ENCODE results near the gene PTCHD1.

PTCHD1 gene

DNA sequence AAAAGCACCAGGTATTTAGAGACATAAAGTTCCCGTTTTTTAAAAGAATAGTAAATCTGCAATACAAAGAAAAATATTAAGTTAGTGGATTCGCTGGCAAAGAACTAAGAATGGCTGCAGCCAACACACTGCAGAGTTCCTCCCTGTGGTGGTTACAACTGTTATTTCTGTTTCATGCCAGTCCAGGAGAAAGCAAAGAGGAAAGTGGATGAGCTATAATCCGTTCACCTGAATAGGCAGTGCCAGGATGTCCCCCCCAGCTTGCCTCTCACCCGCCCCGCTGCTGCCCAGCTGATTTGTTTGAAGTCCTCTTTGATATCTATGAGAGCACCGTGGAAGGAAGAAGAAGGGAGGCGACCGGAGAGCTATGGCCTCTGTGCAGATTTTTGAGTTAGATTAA lies 63.9 kb downstream of the PTCHD1 start:
- no peak for DNase-seq (ENCODE audit: low spot score)

DNA sequence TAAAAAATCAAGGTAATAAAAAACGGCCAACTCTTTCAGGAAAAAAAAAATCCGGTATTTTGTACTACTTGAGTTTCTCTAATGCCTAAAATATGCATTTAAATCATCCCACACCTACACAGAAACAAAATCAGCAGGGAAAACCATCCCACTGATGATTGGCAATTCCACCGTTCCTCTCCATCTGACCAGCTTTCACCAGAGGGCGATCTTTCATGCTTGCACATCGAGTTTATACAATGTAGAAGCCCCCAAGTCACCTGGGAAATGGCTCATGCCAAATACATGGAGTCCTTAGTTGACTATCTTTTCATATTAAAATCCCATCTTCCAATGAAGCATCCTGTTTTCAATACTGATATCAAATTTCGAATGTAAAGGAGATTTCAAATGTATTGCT lies 69.2 kb downstream of the PTCHD1 start:
- no peak for DNase-seq (ENCODE audit: low spot score)

DNA sequence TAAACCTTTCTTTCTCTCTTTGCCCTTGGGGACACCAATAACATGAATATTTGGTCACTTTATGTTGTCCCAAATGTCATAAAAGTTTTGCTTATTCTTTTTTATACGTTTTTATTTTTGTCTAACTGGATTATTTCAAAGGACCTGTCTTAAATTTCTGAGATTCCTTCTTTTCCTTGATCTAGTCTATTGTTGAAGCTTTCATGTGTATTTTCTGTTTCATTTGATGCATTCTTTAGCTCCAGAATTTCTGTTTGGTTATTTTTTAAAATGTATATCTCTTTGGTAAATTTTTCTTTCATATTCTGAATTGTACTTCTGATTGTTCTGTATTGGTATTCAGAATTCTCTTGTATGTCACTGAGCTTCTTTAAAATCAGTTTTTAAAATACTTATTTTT lies 88.3 kb downstream of the PTCHD1 start:
- DNase-seq (ENCODE audit: low spot score) = no peak

DNA sequence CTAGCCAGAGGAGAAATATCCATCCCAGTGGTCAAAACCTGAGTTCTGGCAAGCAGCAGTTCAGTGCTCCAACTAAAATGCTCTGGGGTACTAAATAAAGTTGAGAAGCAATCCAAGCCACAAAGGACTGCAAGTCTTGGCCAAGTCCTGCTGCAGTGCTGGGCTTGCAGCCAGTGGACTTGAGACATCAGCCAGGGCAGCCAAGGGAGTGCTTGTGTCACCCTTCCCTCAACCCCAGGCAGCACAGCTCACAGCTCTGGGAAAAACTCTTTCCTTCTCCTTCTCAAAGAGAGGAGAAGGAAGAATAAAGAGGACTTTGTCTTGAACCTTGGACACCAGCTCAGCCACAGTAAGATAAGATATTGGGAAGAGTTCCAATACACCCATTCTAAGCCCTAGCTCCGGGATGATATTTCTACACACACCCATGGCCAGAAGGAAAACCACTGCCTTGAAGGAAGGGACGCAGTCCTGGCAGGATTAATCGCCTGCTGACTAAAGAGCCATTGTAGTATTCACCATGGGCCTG lies 99.8 kb downstream of the PTCHD1 start:
- no peak for DNase-seq (ENCODE audit: low spot score)

DNA sequence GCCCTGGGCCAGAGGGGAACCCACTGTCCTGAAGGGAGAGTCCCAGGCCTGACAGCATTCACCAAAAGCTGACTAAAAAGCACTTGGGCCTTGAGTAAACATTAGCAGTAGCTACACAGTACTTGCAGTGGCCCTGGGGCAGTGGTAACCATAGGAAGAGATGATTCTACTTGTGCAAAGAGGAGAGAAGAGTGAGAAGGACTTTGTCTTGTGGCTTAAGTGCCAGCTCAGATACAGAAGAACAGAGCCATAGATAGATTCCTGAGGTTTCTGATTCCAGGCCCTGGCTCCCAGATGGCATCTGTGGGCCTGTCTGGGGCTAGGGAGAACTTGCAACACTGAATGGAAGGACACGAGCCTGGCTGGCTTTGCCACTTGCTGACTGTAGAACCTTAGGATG lies 100.5 kb downstream of the PTCHD1 start:
- DNase-seq (ENCODE audit: low spot score) = no peak

DNA sequence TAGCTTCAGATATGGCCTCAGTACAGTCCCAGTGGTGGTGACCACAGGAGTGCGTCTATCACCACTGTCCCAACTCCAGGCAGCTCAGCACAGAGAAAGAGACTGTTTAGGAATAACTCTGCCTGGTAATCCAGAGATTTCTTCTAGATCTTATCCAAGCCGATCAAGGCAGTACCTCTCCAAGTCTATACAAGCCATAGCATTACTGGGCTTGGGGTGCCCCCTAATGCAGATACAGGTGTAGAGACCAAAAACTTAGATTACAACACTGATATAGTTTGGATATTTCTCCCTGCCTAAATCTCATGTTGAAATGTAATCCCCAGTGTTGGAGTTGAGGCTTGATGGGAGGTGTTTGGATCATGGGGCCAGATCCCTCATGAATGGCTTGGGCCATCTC lies 100.9 kb downstream of the PTCHD1 start:
- no peak for DNase-seq (ENCODE audit: low spot score)

DNA sequence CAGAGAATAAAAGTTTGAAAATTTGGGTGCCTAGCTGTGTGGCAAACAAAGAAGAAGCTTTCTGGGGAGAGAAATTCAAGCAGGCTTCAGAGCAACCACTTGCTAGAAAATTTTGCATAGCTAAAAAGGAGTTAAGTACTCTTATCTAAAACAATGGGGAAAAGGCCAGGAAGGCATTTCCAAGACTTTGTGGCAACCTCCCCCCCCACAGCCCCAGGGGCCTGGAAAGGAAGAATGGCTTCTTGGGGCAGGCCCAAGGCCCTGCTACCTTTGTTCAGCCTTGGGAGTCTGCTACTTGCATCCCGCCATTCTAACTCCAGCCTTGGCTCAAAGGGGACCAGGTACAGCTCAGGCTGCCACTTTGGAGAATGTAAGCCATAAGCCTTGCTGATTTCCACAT lies 102.2 kb downstream of the PTCHD1 start:
- no peak for DNase-seq (ENCODE audit: low spot score)

DNA sequence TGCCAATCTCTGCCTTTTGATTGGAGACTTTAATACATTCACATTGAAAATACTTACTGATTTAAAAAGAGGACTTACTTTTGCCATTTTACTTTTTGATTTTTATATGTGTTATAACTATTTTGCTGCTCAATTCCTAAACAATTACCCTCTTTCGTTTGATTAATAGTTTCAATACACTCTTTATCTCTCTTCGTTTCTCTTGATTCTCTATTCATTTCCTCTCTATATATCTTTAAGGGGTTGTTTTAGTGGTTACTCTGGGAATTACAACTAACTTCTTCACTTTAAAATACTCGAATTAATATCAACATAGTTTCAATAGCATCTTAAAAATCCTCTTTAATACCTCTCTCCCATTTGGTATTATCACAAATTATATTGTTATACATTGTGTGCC lies 116.6 kb downstream of the PTCHD1 start:
- DNase-seq (ENCODE audit: low spot score) = no peak
